IMR-90 (cell line): ENCODE measurements around the gene ZNF653. TPM values are rescaled to one million over a fixed set of nuclear protein-coding genes. Genes with fewer than 3 reads are reported as not detected.
A peak's percentile ranks its signal among the peaks of the same experiment; 100 is the strongest.

Experiments
- ATAC-seq: fragments of 200-7000 bp; cut with Tn5 transposase; 2 replicates; pipeline ENCODE4 v1.9.1; 2020; ENCODE audit warnings: low read depth, mild to moderate bottlenecking, moderate library complexity
- BruUV-seq: library from RNA; stranded (reverse); fragments of 400-500 nt; replicated peaks from 2 replicates; lab custom pipeline; 2021; lab: Mats Ljungman, UMichigan
- CTCF ChIA-PET: fragments of 300-600 bp; formaldehyde crosslinking; extraction: SDS; loops from one replicate; lab custom pipeline; 2021; ENCODE audit warnings: antibody characterized with exemption; lab: Yijun Ruan, JAX
- POLR2A ChIA-PET: fragments of 300-600 bp; sonication (Branson Sonifier 250); formaldehyde crosslinking; loops from one replicate; lab custom pipeline; 2022; ENCODE audit warnings: antibody characterized with exemption; ENCODE audit not compliant: unreplicated experiment; lab: Charles Lee
- DNase-seq: peaks from one replicate; pipeline ENCODE4 v3.0.0; 2013
- H2AFZ ChIP-seq: replicated peaks from 2 replicates; pipeline ENCODE3; 2013; ENCODE audit warnings: low read length, mild to moderate bottlenecking; ENCODE audit not compliant: poor library complexity
- H2AK5ac ChIP-seq: 2 replicates; pipeline ENCODE4 v1.6.1; 2013; ENCODE audit warnings: low read depth, low read length, inconsistent platforms
- H2AK9ac ChIP-seq: replicated peaks from 2 replicates; pipeline ENCODE3; 2013; ENCODE audit warnings: mild to moderate bottlenecking, low read depth, low read length, moderate library complexity; ENCODE audit not compliant: poor library complexity
- H2BK120ac ChIP-seq: 2 replicates; pipeline ENCODE4 v1.6.1; 2013; ENCODE audit warnings: low read depth, low read length, inconsistent platforms
- H2BK15ac ChIP-seq: 3 replicates; pipeline ENCODE4 v1.6.1; 2013; ENCODE audit warnings: low read depth, low read length, inconsistent platforms
- H2BK20ac ChIP-seq: 2 replicates; pipeline ENCODE4 v1.6.1; 2013; ENCODE audit warnings: low read depth, mild to moderate bottlenecking, inconsistent platforms, low read length, moderate library complexity
- H2BK5ac ChIP-seq: 2 replicates; pipeline ENCODE4 v1.6.1; 2013; ENCODE audit warnings: mild to moderate bottlenecking, low read depth, low read length, inconsistent platforms; ENCODE audit not compliant: poor library complexity, severe bottlenecking
- H3K14ac ChIP-seq: replicated peaks from 2 replicates; pipeline ENCODE4 v1.6.1; 2013; ENCODE audit warnings: low read depth, low read length, inconsistent platforms
- H3K18ac ChIP-seq: 2 replicates; pipeline ENCODE4 v1.6.1; 2013; ENCODE audit warnings: low read depth, low read length, control low read depth
- H3K23ac ChIP-seq: 2 replicates; pipeline ENCODE4 v1.6.1; 2013; ENCODE audit warnings: low read depth, low read length, inconsistent platforms
- H3K27ac ChIP-seq: 2 replicates; pipeline ENCODE4 v1.5.1; 2013; ENCODE audit warnings: mild to moderate bottlenecking, control low read depth, low read length; ENCODE audit not compliant: insufficient read depth
- H3K27me3 ChIP-seq: 2 replicates; pipeline ENCODE4 v1.6.1; 2013; ENCODE audit warnings: low read length; ENCODE audit not compliant: control insufficient read depth, insufficient read depth
- H3K36me3 ChIP-seq: 2 replicates; pipeline ENCODE4 v1.6.1; 2013; ENCODE audit warnings: low read length, mixed read lengths; ENCODE audit not compliant: control insufficient read depth, insufficient read depth
- H3K4ac ChIP-seq: 2 replicates; pipeline ENCODE4 v1.6.1; 2013; ENCODE audit warnings: low read depth, low read length, inconsistent platforms
- H3K4me1 ChIP-seq: 2 replicates; pipeline ENCODE4 v1.6.1; 2013; ENCODE audit warnings: low read length, mixed read lengths; ENCODE audit not compliant: control insufficient read depth, insufficient read depth
- H3K4me2 ChIP-seq: 2 replicates; pipeline ENCODE4 v1.6.1; 2013; ENCODE audit warnings: low read depth, mild to moderate bottlenecking, control low read depth, low read length, moderate library complexity
- H3K4me3 ChIP-seq: 2 replicates; pipeline ENCODE4 v1.5.1; 2013; ENCODE audit warnings: low read depth, mild to moderate bottlenecking, control low read depth, low read length, moderate library complexity; ENCODE audit not compliant: insufficient read depth
- H3K56ac ChIP-seq: 2 replicates; pipeline ENCODE4 v1.6.1; 2013; ENCODE audit warnings: low read length, inconsistent platforms; ENCODE audit not compliant: insufficient read depth; ENCODE audit errors: extremely low read depth
- H3K79me1 ChIP-seq, 2 experiments: 2 replicates each; pipeline ENCODE4 v1.6.1; 2013; ENCODE audit warnings: low read length in 2 of 2, inconsistent platforms in 1 of 2, low read depth in 1 of 2
- H3K9ac ChIP-seq: 2 replicates; pipeline ENCODE4 v1.6.1; 2013; ENCODE audit warnings: low read depth, low read length, control low read depth
- H3K9me1 ChIP-seq: 2 replicates; pipeline ENCODE4 v1.6.1; 2013; ENCODE audit warnings: low read length, inconsistent platforms; ENCODE audit not compliant: insufficient read depth
- H3K9me3 ChIP-seq: 2 replicates; pipeline ENCODE4 v1.6.1; 2013; ENCODE audit warnings: low read length; ENCODE audit not compliant: control insufficient read depth, insufficient read depth
- H4K20me1 ChIP-seq: 2 replicates; pipeline ENCODE4 v1.6.1; 2013; ENCODE audit warnings: low read length, inconsistent platforms; ENCODE audit not compliant: insufficient read depth
- H4K5ac ChIP-seq: 2 replicates; pipeline ENCODE4 v1.6.1; 2013; ENCODE audit warnings: mild to moderate bottlenecking, low read depth, low read length, control low read depth
- H4K8ac ChIP-seq, 2 experiments: 2 replicates each; pipeline ENCODE4 v1.6.1; 2013; ENCODE audit warnings: low read depth in 2 of 2, low read length in 2 of 2, control low read depth in 1 of 2, inconsistent platforms in 1 of 2
- H4K91ac ChIP-seq: 2 replicates; pipeline ENCODE4 v1.6.1; 2013; ENCODE audit warnings: low read depth, low read length, inconsistent platforms; ENCODE audit not compliant: insufficient read depth
- ELK1 ChIP-seq: fragments of 150-350 bp; IDR thresholded peaks from 2 replicates; pipeline ENCODE4 v1.6.1; 2016; ENCODE audit warnings: low read depth, mild to moderate bottlenecking, low read length, moderate library complexity, borderline replicate concordance
- NFE2L2 ChIP-seq: fragments of 150-350 bp; IDR thresholded peaks from 2 replicates; pipeline ENCODE4 v1.6.1; 2016; ENCODE audit warnings: low read depth, mild to moderate bottlenecking, low read length
- WGBS, 2 experiments: methylation state at CpG; one replicate each; pipeline versions ENCODE4 v1.1.5 to v1.1.7; 2013; ENCODE audit warnings: missing lambda C conversion rate in 2 of 2; ENCODE audit not compliant: insufficient read length in 1 of 2; ENCODE audit errors: extremely low coverage in 2 of 2; 5-methylcytosine and 5-hydroxymethylcytosine counted together
- dilution Hi-C: fragments of 300-500 bp; cut with HindIII; formaldehyde crosslinking; loops from one replicate; pipeline ENCODE4 v1.14.3; 2018; ENCODE audit warnings: low sequenced_read_pairs; ENCODE audit not compliant: unreplicated experiment
- in situ Hi-C: fragments of 300-500 bp; cut with MboI; formaldehyde crosslinking; loops from 3 replicates; pipeline ENCODE4 v1.14.3; 2019; ENCODE audit warnings: low sequenced_read_pairs, inconsistent platforms, mixed read lengths
- intact Hi-C: fragments of 100-400 bp; cut with micrococcal nuclease; formaldehyde crosslinking; loops from 2 replicates; pipeline ENCODE4 v1.10.0; 2022
- polyA plus RNA-seq, 3 experiments: library from polyadenylated mRNA; depleted of rRNA; stranded (reverse); fragments of >200 nt; gene quantifications; 2 replicates each; pipeline ENCODE4 v1.2.3, GENCODE V29; 2012; ENCODE audit warnings: low replicate concordance in 1 of 3
- total RNA-seq: library from RNA; depleted of rRNA; stranded (reverse); fragments of >200 nt; gene quantifications from 2 replicates; pipeline ENCODE4 v1.2.3, GENCODE V29; 2012

The ZNF653 gene
- total and polyA plus RNA-seq, 2 of the 4 experiments (the other 2 are of a cell fraction) = 3.9 to 9.0 TPM

GRCh38 chr19:11451871-11452619 is 53.6 kb downstream of the ZNF653 start:
- Histone ChIP-seq H3K18ac (no peak overlapping the region), H3K9me1 (no peaks in the 10 kb centered on the region), H3K9me3 (no peaks in the 10 kb centered on the region), H3K9ac (no peak overlapping the region), H3K14ac (no peak overlapping the region), H3K4ac (no peak overlapping the region), H3K4me2 (no peak overlapping the region), H3K27me3 (no peaks in the 10 kb centered on the region), H2BK5ac (no peak overlapping the region), H2AK9ac (no peak overlapping the region), H4K5ac (no peak overlapping the region), H3K36me3 (peaks cover 27% of the 10 kb centered on the region), H3K79me1 (no peaks in the 10 kb centered on the region), H2AK5ac (no peak overlapping the region), H2AFZ (peak overlapping the region; percentile 34), H2BK15ac (no peak overlapping the region), H2BK20ac (no peak overlapping the region), H2BK120ac (no peak overlapping the region), H3K56ac (no peak overlapping the region), H3K4me3 (no peak overlapping the region), H3K27ac (no peak overlapping the region), H4K20me1 (no peaks in the 10 kb centered on the region), H3K23ac (no peak overlapping the region), H3K4me1 (no peaks in the 10 kb centered on the region; the same call in 1 of the 2 replicates), H4K91ac (no peak overlapping the region), H4K8ac (no peak overlapping the region)
- BruUV-seq = no TSS peak
- DNase-seq (no peak), ATAC-seq (no peak)
- intact Hi-C loops (no loop called here), in situ Hi-C loops (no loop called here), dilution Hi-C loops (no loop called here)
- WGBS, 2 experiments = 7% methylated on average over 2 of the region's 25 CpGs; no CpG with 5 or more reads in 1 of the 2 experiments
- TF ChIP-seq NFE2L2 = no peak
- no peak for TF ChIP-seq ELK1
- POLR2A ChIA-PET = interaction anchor here (0.6 to 0.7 kb wide), 4 partner anchors 8 to 567 kb away, joined by 3 to 12 read pairs (median 6); partner anchors contain the start of gene ECSIT
- CTCF ChIA-PET = interaction anchor here (0.7 to 1.1 kb wide), 3 partner anchors 9 to 158 kb away, joined by 5 to 7 read pairs (median 5); no protein-coding TSS in a partner anchor
